Ishikawa (cell line): ENCODE data around the gene LBR.

ENCODE experiments used
- CEBPB ChIP-seq: IDR thresholded peaks from 2 replicates; pipeline ENCODE4 v1.6.1; 2012
- CREB1 ChIP-seq: IDR thresholded peaks from 2 replicates; pipeline ENCODE4 v1.6.1; 2012; ENCODE audit warnings: low read depth
- EGR1 ChIP-seq: IDR thresholded peaks from 2 replicates; pipeline ENCODE4 v1.6.1; 2012
- EP300 ChIP-seq: IDR thresholded peaks from 2 replicates; pipeline ENCODE4 v1.6.1; 2012; ENCODE audit warnings: borderline replicate concordance
- FOXM1 ChIP-seq: IDR thresholded peaks from 2 replicates; pipeline ENCODE4 v1.6.1; 2012; ENCODE audit warnings: low read depth, borderline replicate concordance
- NFIC ChIP-seq: IDR thresholded peaks from 2 replicates; pipeline ENCODE4 v1.6.1; 2012
- RAD21 ChIP-seq: IDR thresholded peaks from 2 replicates; pipeline ENCODE4 v1.6.1; 2012; ENCODE audit warnings: low read depth
- TAF1 ChIP-seq: IDR thresholded peaks from 2 replicates; pipeline ENCODE4 v1.6.1; 2012; ENCODE audit warnings: low read depth, mild to moderate bottlenecking
- TCF12 ChIP-seq: IDR thresholded peaks from 2 replicates; pipeline ENCODE4 v1.6.1; 2012; ENCODE audit warnings: low read depth
- TEAD4 ChIP-seq: IDR thresholded peaks from 2 replicates; pipeline ENCODE4 v1.6.1; 2012
- YY1 ChIP-seq: IDR thresholded peaks from 2 replicates; pipeline ENCODE4 v1.6.1; 2012; ENCODE audit warnings: low read depth
- ZBTB7A ChIP-seq: IDR thresholded peaks from 2 replicates; pipeline ENCODE4 v1.6.1; 2012; ENCODE audit warnings: low read depth
- TF ChIP-seq, protein P1 (sequence below): IDR thresholded peaks from 2 replicates; pipeline ENCODE4 v1.6.1; 2012
- TF ChIP-seq, protein P2 (sequence below): IDR thresholded peaks from 2 replicates; pipeline ENCODE4 v1.6.1; 2012; ENCODE audit warnings: low read depth, mild to moderate bottlenecking
- TF ChIP-seq, protein P3 (sequence below): IDR thresholded peaks from 2 replicates; pipeline ENCODE4 v1.6.1; 2012

LBR gene

DNA sequence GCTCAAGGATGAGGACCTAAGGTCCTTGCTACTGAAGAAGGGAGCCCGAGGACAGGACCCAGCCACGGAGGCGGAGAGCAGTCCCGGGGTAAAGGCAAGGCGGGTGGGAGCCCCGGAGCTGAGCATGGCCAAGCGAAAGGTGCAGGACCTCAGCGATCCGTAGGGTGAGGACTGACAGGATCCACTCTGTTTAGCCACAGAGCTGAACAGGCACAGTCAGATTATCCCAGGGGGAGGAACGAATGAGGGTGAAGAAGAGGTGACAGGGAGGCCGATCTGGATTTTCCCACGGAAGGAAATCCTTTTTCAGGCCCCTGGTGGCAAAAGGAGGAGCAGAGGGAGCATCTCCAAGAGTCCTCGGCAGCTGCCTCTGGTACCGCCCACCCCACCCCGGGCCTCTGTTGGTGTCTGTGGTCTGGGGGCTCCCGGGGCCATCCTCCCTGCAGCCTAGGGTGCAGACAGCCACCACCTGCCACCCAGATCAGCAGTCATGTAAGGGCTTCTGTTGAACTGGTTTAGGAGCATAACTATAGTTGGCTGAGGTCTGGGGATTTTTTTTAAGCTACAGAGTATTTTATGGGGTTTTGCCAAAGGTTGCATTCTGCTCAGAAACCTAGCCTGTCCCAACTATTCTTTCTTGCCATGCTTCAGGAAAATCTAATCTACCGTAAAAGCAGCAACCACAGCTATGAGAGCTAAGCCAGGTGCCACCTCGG lies 32.3 kb upstream of the LBR start:
- TF ChIP-seq, protein P1, sequence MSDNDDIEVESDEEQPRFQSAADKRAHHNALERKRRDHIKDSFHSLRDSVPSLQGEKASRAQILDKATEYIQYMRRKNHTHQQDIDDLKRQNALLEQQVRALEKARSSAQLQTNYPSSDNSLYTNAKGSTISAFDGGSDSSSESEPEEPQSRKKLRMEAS = no peak
- TF ChIP-seq CEBPB = no peak
- TF ChIP-seq RAD21 = no peak
- no peak for TF ChIP-seq EP300
- TF ChIP-seq TCF12 = no peak
- TF ChIP-seq FOXM1 = no peak
- TF ChIP-seq CREB1 = no peak
- no peak for TF ChIP-seq TAF1
- no peak for TF ChIP-seq YY1
- TF ChIP-seq EGR1 = no peak
- no peak for TF ChIP-seq ZBTB7A

DNA sequence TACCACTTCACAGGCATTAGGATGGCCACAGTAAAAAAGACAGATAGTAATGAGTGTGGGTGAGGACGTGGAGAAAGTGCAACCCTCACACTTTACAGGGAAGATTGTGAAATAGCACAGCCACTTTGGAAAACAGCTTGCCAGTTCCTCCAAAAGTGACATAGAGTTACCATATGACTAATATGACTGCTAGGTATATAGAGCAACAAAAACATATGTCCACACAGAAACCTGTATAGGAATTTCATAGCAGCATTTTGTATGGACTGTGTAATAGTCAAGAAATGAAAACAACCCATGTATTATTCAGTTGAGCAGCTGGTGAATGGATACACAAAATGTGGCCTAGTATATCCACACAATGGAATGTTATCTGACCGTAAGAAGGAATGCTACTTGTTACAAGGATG lies 30.4 kb upstream of the LBR start:
- TF ChIP-seq EGR1 (no peak), TEAD4 (no peak), RAD21 (no peak), YY1 (no peak), CEBPB (no peak), CREB1 (no peak), EP300 (no peak), TAF1 (no peak), ZBTB7A (no peak), TCF12 (no peak), FOXM1 (no peak), NFIC (no peak)
- TF ChIP-seq, protein P1 = no peak
- TF ChIP-seq, protein P2, sequence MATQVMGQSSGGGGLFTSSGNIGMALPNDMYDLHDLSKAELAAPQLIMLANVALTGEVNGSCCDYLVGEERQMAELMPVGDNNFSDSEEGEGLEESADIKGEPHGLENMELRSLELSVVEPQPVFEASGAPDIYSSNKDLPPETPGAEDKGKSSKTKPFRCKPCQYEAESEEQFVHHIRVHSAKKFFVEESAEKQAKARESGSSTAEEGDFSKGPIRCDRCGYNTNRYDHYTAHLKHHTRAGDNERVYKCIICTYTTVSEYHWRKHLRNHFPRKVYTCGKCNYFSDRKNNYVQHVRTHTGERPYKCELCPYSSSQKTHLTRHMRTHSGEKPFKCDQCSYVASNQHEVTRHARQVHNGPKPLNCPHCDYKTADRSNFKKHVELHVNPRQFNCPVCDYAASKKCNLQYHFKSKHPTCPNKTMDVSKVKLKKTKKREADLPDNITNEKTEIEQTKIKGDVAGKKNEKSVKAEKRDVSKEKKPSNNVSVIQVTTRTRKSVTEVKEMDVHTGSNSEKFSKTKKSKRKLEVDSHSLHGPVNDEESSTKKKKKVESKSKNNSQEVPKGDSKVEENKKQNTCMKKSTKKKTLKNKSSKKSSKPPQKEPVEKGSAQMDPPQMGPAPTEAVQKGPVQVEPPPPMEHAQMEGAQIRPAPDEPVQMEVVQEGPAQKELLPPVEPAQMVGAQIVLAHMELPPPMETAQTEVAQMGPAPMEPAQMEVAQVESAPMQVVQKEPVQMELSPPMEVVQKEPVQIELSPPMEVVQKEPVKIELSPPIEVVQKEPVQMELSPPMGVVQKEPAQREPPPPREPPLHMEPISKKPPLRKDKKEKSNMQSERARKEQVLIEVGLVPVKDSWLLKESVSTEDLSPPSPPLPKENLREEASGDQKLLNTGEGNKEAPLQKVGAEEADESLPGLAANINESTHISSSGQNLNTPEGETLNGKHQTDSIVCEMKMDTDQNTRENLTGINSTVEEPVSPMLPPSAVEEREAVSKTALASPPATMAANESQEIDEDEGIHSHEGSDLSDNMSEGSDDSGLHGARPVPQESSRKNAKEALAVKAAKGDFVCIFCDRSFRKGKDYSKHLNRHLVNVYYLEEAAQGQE = no peak
- TF ChIP-seq, protein P3, sequence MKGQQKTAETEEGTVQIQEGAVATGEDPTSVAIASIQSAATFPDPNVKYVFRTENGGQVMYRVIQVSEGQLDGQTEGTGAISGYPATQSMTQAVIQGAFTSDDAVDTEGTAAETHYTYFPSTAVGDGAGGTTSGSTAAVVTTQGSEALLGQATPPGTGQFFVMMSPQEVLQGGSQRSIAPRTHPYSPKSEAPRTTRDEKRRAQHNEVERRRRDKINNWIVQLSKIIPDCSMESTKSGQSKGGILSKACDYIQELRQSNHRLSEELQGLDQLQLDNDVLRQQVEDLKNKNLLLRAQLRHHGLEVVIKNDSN = no peak

DNA sequence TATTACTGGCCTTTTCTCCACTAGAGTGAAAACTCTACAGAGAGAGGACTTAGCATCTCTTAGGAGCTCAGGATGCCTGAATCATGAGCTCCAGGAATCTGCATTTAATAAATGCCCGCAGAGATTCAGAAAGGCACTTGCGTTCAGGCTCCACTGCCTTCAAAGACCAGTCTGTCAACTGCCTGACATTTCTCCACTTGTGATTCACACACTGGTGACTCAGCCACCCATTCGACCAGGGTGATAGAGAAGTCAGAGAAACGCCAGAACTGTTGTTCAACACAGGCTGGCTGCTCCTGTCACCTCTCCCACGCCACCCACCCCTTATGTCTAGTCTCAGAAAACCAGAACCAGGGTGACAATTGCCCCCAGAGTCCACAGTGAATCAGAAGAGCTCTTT lies 26.9 kb upstream of the LBR start:
- TF ChIP-seq TCF12 (no peak), EGR1 (peak; percentile 25; the same call in 1 of the 2 replicates), YY1 (no peak), TEAD4 (peak; percentile 59), RAD21 (no peak)
- TF ChIP-seq, protein P3 = no peak
- TF ChIP-seq, protein P1 = peak; percentile 35; the same call in 1 of the 2 replicates

DNA sequence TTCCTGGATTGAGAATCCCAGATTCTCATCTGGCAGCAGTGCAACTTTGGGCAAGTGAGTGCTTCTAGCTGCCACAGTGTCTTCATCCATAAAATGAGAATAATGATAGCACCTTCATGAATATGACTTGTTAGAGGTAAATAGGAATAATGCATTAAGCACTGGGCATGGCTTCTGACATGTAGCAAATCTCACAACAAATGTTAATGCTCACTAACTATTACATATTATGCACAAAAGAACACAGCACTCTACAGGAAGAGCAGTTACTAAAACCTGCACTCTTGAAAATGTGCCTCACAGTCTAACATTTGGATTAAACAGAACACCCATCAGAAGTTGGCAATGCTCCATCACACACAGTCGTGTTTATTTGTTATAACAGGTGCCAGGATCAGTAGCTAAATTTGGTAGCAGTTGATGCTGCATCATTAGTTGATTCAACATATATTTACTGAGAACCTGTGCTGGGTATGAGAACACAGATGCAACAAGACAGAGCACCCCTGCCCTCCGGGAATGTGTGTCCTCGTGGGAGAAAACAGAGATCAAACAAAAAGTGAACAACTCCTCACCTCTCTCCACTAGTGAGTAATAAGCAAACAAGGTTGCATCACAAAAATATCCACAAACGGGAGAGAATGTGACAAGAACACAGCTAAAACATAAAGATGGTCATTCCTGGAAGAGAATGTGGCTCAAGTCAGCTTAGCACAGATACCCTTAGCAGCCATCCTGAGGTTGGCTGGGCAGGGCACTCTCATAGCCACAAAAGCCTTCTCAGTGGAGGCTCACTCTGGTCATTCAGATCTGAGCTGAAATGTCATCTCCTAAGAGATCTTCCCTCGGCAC lies 26.2 kb upstream of the LBR start:
- no peak for TF ChIP-seq YY1
- TF ChIP-seq, protein P2 = no peak
- TF ChIP-seq, protein P1 = no peak

DNA sequence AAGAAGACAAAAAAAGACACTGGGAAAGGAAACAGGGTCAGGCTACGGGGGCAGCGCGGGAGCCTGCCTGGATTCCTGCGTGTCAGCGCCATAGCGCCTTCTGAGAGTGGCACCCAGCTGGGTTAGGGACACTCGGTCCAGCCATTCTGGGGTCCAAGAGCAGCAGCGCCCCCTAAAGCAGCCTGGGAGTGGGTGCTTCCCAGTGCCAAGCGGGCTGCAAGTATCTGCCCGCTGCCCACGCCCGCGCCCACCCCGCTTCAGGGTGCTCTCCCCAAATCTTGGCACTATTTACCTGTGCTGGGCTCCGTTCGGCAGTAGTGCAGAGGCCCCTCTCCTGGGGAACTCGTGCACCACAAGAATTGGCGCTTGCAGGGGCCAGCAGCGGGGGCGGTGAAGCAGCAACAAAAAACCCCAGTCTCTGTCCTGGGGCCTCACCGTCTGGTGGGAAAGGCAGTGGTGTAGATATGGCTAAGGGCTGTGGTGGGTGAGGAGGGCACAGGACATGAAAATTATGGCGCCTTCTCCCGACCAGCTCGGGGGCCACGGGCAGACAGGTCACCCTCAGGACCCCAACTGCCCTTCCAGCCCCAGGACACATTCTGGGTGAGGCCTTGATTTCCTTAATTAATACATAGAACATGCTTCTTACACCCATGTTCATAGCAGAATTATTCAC lies 24.1 kb upstream of the LBR start:
- TF ChIP-seq, protein P1 = no peak
- no peak for TF ChIP-seq RAD21
- TF ChIP-seq, protein P2 = no peak
- no peak for TF ChIP-seq EGR1
- no peak for TF ChIP-seq CEBPB
- no peak for TF ChIP-seq TCF12
- no peak for TF ChIP-seq TEAD4
